Fibroblast of skin of right biceps (primary cell): ENCODE measurements around the gene ANKRD34C.
A peak's percentile ranks its signal among the peaks of the same experiment; 100 is the strongest.

Experiments used
- DNase-seq: peaks from one replicate; pipeline ENCODE4 v3.0.0-alpha.2; 2013

ANKRD34C gene

GRCh38 chr15:79282371-79283251 lies at the start of gene ANKRD34C:
TSS of gene ANKRD34C (plus strand) at chr15:79282722. CDS start at chr15:79293285, 10,563 bp downstream.
- no peak for DNase-seq

- DNase-seq = no peak
Measured at GRCh38 chr15:79233236-79233635, 49.3 kb upstream of the ANKRD34C start.

GRCh38 chr15:79240036-79240435 lies 42.5 kb upstream of the ANKRD34C start:
- DNase-seq = no peak

GRCh38 chr15:79243723-79244122 lies 38.8 kb upstream of the ANKRD34C start:
- peak; percentile 30 for DNase-seq

- DNase-seq = no peak
Measured at GRCh38 chr15:79244876-79245275, 37.6 kb upstream of the ANKRD34C start.

- DNase-seq = no peak
Measured at GRCh38 chr15:79248183-79248582, 34.3 kb upstream of the ANKRD34C start.

- DNase-seq = no peak
Measured at GRCh38 chr15:79257454-79257853, 25.1 kb upstream of the ANKRD34C start.

- no peak for DNase-seq
Measured at GRCh38 chr15:79261836-79262235, 20.7 kb upstream of the ANKRD34C start.

- DNase-seq = no peak
Measured at GRCh38 chr15:79265167-79265566, 17.4 kb upstream of the ANKRD34C start.

- DNase-seq = no peak
Measured at GRCh38 chr15:79265987-79266579, 16.4 kb upstream of the ANKRD34C start.

- peak; percentile 39 for DNase-seq
Measured at GRCh38 chr15:79283252-79284048, 928 bp downstream of the ANKRD34C start.

- no peak for DNase-seq
Measured at GRCh38 chr15:79290642-79291275, 8.2 kb downstream of the ANKRD34C start.

- no peak for DNase-seq
Measured at GRCh38 chr15:79292011-79292410, 9.5 kb downstream of the ANKRD34C start.

GRCh38 chr15:79294075-79294474 lies 11.6 kb downstream of the ANKRD34C start:
- DNase-seq = no peak

- no peak for DNase-seq
Measured at GRCh38 chr15:79296583-79296982, 14.1 kb downstream of the ANKRD34C start.

- DNase-seq = no peak
Measured at GRCh38 chr15:79299126-79299840, 16.8 kb downstream of the ANKRD34C start.

- no peak for DNase-seq
Measured at GRCh38 chr15:79299841-79300235, 17.3 kb downstream of the ANKRD34C start.

GRCh38 chr15:79307251-79307650 lies 24.7 kb downstream of the ANKRD34C start:
- no peak for DNase-seq

GRCh38 chr15:79308874-79309273 lies 26.4 kb downstream of the ANKRD34C start:
- no peak for DNase-seq

- DNase-seq = no peak
Measured at GRCh38 chr15:79310612-79310984, 28.1 kb downstream of the ANKRD34C start.

GRCh38 chr15:79310985-79311900 lies 28.7 kb downstream of the ANKRD34C start, which contains the start of gene TMED3:
TSS of gene TMED3 (plus strand) at chr15:79311112. CDS start at chr15:79311250, 138 bp downstream.
- DNase-seq = peak; percentile 91
